Ovary (tissue), 3 donors: ENCODE measurements around the gene PLEKHA5.

ENCODE experiments used
- CTCF ChIP-seq, 3 donors: fragments of 450-650 bp in 2 of 3; fragments of 200-600 bp in 1 of 3; IDR thresholded peaks; one replicate each; pipeline versions ENCODE4 v1.5.1 to v1.8.0; 2016 to 2022; ENCODE audit warnings: antibody characterized with exemption in 3 of 3, mild to moderate bottlenecking in 1 of 3
- POLR2A ChIP-seq: fragments of 450-650 bp; IDR thresholded peaks from one replicate; pipeline ENCODE4 v1.6.1; 2017; ENCODE audit warnings: antibody characterized with exemption, mild to moderate bottlenecking, moderate library complexity
- donor health status: DM: no; HTN: no; CAD: no.

GRCh38 chr12:19316425-19316824 is 186.9 kb downstream of the PLEKHA5 start:
- TF ChIP-seq CTCF (IDR thresholded peaks at IDR 0.05) (no peak), POLR2A (no peak)
